ENCODE data around the gene SPTBN1. TPM values are rescaled to one million over a fixed set of nuclear protein-coding genes. Genes with fewer than 3 reads are reported as not detected.

Gene SPTBN1
- total and polyA plus RNA-seq, 2 of the 13 experiments (the other 11 are each of a cell fraction or from before 2014, with no cell fraction given): 123 to 299 TPM

DNA sequence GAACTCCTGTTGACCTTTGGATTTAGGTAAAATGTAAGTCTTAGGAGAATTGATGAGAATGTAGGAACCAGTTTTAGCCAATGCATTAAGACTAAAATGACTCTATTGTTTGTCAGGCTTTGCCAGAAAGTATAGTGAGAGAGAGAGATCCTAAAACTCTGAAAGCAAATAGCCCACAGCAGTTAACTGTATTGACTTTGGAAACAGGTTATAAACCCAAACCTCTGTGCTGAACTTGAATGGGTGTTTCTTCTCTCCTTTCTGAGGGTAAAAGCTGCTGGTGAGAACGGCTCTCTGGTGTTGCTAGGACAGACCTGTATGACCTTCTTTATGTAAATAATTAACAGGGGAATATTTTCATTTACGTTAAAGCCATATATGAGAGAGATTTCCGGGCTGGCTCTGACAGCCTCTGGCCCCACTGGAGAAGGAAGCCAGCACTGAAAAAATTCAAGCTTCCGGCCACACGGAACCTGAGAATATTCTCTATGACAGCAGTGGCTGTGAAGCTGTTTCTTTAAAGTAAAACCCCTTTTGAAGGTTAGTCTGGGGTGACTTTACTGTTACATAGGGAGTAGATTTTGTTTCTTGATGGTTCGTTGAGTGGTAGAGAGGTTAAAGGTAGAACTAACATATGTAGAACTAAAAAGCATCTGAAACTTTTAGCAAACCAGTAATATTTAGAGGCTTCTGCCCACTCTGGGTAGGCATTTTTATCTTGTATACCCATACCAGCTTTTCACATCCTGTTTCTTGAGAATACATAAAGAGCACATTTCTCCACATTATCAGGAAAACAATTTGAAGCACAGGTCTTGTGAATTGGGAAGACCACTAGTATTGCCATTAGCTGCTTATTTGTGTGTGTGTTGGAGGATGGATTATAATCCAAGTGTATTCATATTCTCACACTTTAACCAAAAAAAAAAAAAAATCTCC, 123.8 kb downstream of the SPTBN1 start (continued):
- TF ChIP-seq SMYD3 (CRISPR knock-in tag; IDR thresholded peaks at IDR 0.05) (peak; percentile 88), ZMYM3 (CRISPR knock-in tag; IDR thresholded peaks at IDR 0.05) (0 out of 2 replicates have a peak, but pooled peaks have one; percentile 12), YEATS2 (CRISPR knock-in tag; IDR thresholded peaks at IDR 0.05; ENCODE audit: borderline replicate concordance) (no peak), IKZF4 (CRISPR knock-in tag; IDR thresholded peaks at IDR 0.05; ENCODE audit: borderline replicate concordance, low read depth, not compliant biosample characterization) (no peak), MATR3 (CRISPR knock-in tag; IDR thresholded peaks at IDR 0.05) (no peak), ZNF3 (CRISPR knock-in tag; IDR thresholded peaks at IDR 0.05) (no peak; the same call in 1 of the 2 replicates), SMAD3 (CRISPR knock-in tag; IDR thresholded peaks at IDR 0.05) (peak; percentile 58; the same call in 1 of the 2 replicates), GMEB2 (CRISPR knock-in tag; IDR thresholded peaks at IDR 0.05; ENCODE audit: low read depth) (no peak), PHF21A (CRISPR knock-in tag; IDR thresholded peaks at IDR 0.05) (peak; percentile 75; the same call in 1 of the 2 replicates), SIX1 (CRISPR knock-in tag; IDR thresholded peaks at IDR 0.05; ENCODE audit: borderline replicate concordance) (peak; percentile 66; the same call in 1 of the 2 replicates), WIZ (CRISPR knock-in tag; IDR thresholded peaks at IDR 0.05) (no peak), ZNF720 (CRISPR knock-in tag; IDR thresholded peaks at IDR 0.05) (no peak), ELK4 (CRISPR knock-in tag; IDR thresholded peaks at IDR 0.05; ENCODE audit: borderline replicate concordance) (peak; percentile 74; the same call in 1 of the 2 replicates), KDM1A (CRISPR knock-in tag; IDR thresholded peaks at IDR 0.05) (no peak), ZNF33B (CRISPR knock-in tag; IDR thresholded peaks at IDR 0.05) (no peak), MIER3 (CRISPR knock-in tag; IDR thresholded peaks at IDR 0.05; ENCODE audit: borderline replicate concordance) (peak; percentile 66; the same call in 1 of the 2 replicates), ISL2 (CRISPR knock-in tag; IDR thresholded peaks at IDR 0.05) (peak; percentile 95), ZNF770 (CRISPR knock-in tag; IDR thresholded peaks at IDR 0.05) (no peak), SALL1 (CRISPR knock-in tag; IDR thresholded peaks at IDR 0.05) (peak; percentile 21; the same call in 1 of the 2 replicates), ZNF703 (CRISPR knock-in tag; IDR thresholded peaks at IDR 0.05; ENCODE audit: borderline replicate concordance) (no peak), ZBTB21 (CRISPR knock-in tag; IDR thresholded peaks at IDR 0.05) (peak; percentile 34; the same call in 1 of the 2 replicates), RFX5 (IDR thresholded peaks at IDR 0.05; ENCODE audit: low read depth, low read length) (peak; percentile 44; the same call in 1 of the 2 replicates)
- TF ChIP-seq, protein P1, sequence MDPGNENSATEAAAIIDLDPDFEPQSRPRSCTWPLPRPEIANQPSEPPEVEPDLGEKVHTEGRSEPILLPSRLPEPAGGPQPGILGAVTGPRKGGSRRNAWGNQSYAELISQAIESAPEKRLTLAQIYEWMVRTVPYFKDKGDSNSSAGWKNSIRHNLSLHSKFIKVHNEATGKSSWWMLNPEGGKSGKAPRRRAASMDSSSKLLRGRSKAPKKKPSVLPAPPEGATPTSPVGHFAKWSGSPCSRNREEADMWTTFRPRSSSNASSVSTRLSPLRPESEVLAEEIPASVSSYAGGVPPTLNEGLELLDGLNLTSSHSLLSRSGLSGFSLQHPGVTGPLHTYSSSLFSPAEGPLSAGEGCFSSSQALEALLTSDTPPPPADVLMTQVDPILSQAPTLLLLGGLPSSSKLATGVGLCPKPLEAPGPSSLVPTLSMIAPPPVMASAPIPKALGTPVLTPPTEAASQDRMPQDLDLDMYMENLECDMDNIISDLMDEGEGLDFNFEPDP (CRISPR knock-in tag; conservative IDR thresholded peaks at IDR 0.05): no peak
